Stimulated activated CD8-positive, alpha-beta memory T cell treated with anti-CD3 and anti-CD28 coated beads, Interleukin-4, amount 100 ng/mL, for 48 hours (primary cell): ENCODE data around the gene ELMOD3.
"Not testable (repeated sequence)": the region's sequence is repeated elsewhere in the genome, so short reads cannot be mapped to it uniquely, and the experiment has no call there.

Experiments used
- DNase-seq: peaks from one replicate; pipeline ENCODE4 v3.0.0-alpha.2; 2020

ELMOD3 gene

GRCh38 chr2:85354286-85355072 is at the start of gene ELMOD3, which contains the start of gene RETSAT:
Gene ELMOD3 (plus strand): TSS chr2:85354769. CDS start chr2:85357199, 2,430 bp downstream.
Gene RETSAT (minus strand): TSS chr2:85354528. CDS start chr2:85354507, 21 bp downstream.
- DNase-seq: peak; percentile 95

DNA sequence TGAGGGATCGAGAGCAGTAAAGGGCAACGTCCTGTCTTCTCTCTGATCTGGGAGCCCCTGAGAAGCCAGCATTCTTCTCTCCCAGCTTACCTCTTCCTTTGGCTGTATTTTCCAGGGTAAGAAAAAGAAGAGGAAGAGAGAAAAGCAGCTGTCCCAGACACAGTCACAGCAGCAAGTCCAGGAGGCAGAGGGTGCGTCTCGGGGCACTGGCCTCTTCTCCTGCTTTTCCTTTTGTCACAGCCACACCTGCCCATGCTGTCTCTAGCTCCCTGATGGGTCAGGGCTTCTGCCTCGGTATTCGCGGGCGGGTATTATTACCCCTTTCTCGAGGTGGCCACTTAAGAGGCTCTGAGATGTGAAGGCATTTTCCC is 47.1 kb upstream of the ELMOD3 start:
- no peak for DNase-seq

DNA sequence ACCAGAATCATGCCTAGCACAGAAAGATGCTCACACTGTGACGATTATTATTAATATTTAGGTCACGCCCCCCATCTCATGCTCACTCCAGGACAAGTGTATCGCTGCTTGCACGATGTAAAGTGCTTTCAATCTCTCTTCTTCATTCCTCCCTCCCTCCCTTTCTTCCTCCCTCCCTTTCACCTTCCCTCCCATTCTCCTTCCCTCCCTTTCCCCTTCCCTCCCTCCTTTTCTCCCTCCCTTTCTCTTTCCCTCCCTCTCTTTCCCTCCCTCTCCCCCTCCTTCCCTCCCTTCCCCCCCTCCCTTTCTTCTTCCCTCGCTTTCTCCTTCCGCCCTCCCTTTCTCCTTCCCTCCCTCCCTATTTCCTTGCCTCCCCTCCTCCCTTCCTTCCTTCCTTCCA is 46.4 kb upstream of the ELMOD3 start:
- DNase-seq: no peak

- DNase-seq: no peak
Measured at GRCh38 chr2:85308896-85309555, 45.5 kb upstream of the ELMOD3 start.

- no peak for DNase-seq
Measured at GRCh38 chr2:85309699-85310321, 44.8 kb upstream of the ELMOD3 start.

DNA sequence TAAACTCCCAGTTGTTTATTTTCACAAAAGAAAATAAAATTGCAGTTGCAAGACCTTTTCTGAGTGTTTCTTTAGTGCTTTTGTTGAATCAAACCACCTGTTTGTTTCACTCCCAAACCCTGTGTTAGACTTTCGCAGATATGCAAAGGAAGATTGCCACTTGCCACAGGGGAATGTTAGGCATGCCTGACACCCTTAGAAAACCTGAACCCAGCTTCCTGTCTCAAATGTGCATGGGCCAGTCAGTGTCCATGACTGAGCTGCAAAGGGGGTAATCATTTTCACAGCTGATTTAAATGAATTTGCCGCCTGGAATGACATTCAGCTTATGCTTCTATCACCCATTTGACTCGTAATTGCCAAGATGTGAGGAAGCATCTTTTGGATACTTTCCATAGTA is 44.2 kb upstream of the ELMOD3 start:
- DNase-seq: no peak

DNA sequence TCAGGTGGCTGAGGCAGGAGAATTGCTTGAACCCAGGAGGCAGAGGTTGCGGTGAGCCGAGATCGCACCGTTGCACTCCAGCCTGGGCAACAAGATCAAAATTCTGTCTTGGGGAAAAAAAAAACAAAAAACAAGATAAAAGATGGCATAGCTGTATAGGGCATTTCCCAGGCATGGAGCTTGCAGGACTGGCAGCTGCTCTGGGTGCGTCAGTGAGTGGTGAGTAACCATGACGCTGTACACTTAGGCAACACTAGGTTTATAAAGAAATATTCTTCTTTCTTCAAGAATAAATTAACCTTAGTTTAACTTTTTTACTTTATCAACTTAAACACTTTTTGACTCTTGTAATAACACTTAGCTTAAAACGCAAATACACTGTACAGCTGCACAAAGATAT is 42.2 kb upstream of the ELMOD3 start:
- DNase-seq: no peak

GRCh38 chr2:85314884-85315242 is 39.7 kb upstream of the ELMOD3 start:
- no peak for DNase-seq

DNA sequence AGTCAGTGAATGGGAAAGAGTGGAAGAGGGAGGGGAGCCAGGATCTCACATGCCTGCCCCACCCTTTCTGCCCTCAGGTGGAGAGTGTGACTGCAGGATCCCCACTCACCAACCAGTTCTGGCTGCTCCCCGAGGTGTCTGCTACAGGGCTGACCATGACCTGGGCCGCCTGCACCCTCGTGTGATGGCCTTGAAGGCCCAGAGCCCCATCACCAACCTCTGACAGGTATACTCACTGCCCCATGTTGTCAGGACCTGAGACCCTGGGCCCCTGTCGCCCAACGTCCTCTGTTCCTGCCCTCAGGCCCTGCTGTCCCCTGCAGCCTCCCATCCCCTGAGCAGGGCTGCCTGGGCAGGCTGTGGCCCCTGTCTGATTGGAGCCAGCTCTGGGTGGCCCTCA is 38.6 kb upstream of the ELMOD3 start:
- DNase-seq: not testable (repeated sequence)

DNA sequence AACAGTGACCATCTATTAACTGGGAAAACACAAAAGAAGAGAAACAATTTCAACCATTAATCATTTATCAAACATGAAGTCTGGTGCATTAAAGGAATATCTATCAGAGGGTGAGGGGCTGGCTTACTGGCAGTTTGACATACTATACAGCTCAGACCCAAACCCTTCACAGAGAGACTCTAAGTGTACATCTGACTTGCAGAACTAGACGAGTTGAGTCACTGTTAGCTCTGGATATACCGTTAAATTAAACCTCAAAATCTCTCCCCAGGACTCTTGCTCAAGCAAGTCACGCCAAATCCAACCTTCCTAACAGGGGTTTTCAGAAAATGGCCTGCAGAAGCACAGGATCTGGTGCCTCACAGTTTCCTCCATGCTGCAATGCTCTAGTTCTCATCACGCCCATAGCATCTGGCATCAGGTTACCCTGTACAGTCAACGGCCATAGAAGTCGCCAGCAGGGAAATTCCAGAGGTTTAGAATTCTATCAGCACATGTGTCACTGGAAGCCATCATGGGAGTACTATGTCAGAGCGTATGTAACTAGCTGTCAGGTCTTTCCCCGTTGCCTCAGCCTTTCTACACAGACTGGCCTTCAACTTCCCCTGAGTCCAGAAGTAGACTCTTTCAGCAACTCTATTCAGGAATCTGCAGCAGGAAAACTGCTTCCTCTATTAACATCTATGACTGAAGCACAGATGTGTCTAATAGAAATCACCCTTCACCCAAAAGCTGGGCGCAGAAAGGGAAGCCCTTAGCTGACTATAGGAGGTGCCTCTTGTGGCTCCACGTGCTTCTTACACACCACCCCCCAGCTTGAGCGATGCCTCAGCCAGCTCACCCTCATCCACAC is 36.1 kb upstream of the ELMOD3 start:
- peak; percentile 55 for DNase-seq

GRCh38 chr2:85319796-85320195 is 34.8 kb upstream of the ELMOD3 start:
- DNase-seq: no peak

DNA sequence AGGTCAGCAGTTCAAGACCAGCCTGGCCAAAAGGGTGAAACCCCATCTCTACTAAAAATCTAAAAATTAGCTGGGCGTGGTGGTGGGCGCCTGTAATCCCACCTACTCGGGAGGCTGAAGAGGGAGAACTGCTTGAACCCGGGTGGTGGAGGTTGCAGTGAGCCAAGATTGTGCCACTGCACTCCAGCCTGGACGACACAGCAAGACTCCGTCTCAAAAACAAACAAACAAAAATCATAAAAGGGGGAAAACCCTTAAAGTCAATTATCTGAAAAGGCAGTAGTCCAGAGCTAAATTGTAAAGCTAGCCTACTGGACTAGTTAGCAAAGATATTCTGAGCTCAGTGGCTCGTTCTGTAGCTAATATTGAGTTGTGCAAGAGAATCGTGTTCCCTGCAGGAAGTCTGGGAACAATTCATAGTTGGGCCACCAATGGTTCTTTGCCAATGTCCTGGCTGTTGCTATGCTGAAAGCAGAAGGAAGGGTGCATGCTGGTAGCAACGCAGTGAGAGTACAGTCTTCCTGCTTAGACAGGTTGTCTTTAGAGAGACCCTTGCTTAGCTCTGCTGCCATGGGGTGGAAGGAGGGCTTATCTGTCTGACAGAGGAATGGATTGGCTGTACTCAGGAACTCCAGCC is 31.1 kb upstream of the ELMOD3 start:
- no peak for DNase-seq

DNA sequence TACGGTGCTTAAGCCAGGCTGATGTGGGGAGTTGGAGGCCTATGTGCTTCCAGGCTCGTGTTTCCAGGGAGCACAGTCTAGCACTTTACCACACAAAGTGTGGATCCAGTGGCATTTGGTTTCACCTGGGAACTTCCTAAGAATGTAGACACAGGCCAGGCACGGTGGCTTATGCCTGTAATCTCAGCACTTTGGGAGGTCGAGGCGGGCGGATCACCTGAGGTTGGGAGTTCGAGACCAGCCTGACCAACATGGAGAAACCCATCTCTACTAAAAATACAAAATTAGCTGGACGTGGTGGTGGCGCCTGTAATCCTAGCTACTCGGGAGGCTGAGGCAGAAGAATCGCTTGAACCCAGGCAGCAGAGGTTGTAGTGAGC is 30.6 kb upstream of the ELMOD3 start:
- not testable (repeated sequence) for DNase-seq

DNA sequence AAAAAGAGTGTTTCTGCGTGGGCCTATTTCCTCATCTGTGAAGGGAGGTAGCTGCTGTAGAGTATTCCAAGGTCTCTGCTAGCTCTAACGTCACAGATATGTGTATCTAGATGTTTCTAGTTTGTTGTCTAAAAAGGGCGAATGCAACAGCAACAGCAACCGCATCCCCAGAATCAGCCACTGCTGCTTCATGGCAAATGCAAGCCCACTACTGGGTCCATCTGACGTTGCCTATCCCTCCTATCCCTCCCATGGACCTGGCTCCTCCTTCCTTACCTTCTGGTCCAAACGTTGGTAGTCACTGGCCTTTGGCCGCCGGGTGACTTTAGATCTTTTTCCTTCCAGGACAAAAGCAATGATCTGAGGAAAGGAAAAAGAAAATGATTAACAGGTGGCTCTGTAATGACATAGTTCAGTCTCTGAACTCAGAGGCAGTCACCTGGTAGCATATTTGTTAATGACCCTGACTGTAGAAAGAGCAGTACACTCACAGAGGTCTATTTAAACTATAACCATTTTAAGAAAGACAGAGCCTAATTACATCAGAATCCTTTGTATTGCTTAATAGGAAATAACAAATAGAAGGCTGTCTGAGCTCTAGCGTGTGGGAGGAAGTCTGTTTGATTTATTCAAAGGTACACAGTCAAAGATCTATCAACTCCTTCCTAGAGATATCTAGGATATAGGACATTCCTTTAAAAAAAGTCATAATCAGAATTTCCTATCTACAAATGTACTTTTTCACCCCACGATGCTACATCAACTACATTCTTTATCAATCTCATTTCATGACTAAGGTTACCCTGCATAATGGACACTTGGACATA is 29.7 kb upstream of the ELMOD3 start:
- no peak for DNase-seq

GRCh38 chr2:85325466-85325811 is 29.1 kb upstream of the ELMOD3 start:
- no peak for DNase-seq

DNA sequence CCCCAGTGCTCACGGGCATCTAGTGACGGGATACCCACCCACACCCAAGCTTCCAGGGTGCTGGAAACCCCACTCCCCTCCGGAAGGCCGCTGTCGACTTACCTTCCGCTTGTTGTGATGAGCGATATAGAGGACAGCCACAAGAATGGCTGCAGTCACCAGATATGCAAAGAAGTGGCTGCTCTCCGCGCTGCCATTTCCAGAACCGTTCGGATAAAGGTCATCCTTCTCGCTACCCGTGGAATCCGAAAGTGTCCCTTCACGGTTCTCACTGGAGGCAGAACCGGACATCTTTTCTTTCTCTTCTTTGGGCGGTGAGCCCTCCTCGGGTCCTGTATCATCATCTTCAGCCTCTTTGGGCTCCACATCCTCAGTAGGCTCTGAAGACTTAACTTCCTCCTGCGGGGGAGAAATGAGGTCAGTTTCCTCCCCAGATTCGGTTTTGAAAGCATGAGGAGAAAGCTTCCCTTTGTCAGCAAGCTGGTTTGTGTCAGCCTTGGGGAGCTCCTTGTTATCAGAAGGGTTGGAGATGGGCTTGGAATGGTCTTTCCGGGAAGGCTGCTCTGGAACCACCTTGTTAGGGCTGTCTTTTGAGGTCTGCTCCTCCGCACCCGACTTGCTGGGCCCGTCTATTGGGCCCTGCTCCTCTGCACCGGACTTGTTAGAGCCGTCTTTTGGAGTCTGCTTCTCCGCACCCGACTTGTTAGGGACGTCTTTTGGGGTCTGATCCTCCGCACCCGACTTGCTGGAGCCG is 28.0 kb upstream of the ELMOD3 start:
- DNase-seq: peak; percentile 62

DNA sequence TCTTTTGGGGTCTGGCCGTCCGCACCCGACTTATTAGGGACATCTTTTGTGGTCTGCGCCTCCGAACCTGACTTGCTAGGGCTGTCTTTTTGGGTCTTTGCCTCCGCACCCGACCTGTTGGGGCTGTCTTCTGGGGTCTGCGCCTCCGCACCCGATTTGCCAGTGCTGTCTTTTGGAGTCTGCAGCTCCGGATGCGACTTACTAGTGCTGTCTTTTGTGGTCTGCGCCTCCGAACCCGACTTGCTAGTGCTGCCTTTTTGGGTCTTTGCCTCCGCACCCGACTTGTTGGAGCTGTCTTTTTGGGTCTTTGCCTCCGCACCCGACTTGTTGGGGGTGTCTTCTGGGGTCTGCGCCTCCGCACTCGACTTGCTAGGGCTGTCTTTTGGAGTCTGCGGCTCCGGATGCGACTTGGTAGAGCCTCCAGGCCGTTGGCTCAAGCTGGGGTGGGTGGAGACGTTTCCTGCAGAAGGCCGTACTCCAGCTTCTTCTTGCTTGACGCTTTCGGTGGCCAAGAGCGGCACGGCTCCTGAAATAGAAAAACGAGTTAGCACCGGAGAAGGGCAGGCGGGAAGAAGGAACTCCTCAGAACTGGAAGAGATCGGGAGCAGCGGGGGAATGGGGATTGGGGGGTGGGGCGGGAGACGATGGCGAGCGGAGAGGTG is 27.3 kb upstream of the ELMOD3 start:
- DNase-seq: peak; percentile 73

GRCh38 chr2:85327822-85328617 is 26.5 kb upstream of the ELMOD3 start, which contains the start of gene TGOLN2:
Gene TGOLN2 (minus strand): TSS chr2:85327989. CDS start chr2:85327962, 27 bp downstream.
- DNase-seq: peak; percentile 94

- DNase-seq: no peak
Measured at GRCh38 chr2:85329181-85329651, 25.4 kb upstream of the ELMOD3 start.
